ENCODE results near the gene STRA6. TPM values are rescaled to one million over a fixed set of nuclear protein-coding genes. Genes with fewer than 3 reads are reported as not detected.

Gene STRA6
- polyA plus RNA-seq, 1 experiment = 10.9 TPM

DNA sequence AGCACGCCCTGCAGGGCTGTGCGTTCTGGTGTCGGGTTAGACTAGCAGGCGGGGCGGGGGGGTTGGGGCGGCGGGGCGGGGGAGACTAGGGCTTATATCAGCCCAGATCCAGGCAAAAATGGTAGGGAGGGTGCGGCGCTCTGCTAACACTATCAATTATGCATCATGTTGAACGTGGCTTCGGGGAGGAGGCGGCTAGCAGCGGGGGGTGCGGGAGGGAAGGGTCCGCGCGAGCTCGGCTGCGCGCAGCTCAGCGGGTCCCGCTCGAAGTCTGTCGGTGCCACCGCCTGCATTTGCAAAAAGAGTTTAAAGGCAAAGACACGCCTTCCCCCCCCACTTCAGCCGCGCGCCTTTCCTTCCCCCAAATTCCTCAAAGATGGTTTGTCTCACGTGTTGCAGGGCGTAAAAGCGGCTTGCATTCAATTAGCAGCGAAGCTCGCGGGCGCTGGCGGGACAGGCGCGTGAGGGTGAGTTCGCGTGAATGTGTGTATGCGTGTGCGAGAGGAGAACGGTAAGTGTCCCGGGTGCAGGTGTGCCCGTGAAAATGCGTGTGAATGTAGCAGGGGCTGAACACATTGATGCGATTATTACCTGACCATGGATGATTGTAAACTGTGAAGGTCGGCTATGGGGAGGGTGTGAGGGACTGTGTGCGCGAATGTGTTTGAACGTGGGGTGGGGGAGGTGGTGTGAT lies 72.3 kb downstream of the STRA6 start, which contains the start of gene ISLR2:
Gene ISLR2, plus strand, starts transcription at position 432 of the 694 bp plus-strand sequence. CDS start 2,169 bp downstream, outside the sequence.
- Histone ChIP-seq H3K27me3 (ENCODE audit: control insufficient read depth, insufficient read depth, low read length) (peaks cover 61% of the 10 kb centered on the region), H3K4me3 (ENCODE audit: low read depth, low read length) (no peak within 1 kb of the TSS), H3K36me3 (ENCODE audit: control insufficient read depth, insufficient read depth, low read length) (no peaks in the 10 kb centered on the region)
- TF ChIP-seq, protein P1, sequence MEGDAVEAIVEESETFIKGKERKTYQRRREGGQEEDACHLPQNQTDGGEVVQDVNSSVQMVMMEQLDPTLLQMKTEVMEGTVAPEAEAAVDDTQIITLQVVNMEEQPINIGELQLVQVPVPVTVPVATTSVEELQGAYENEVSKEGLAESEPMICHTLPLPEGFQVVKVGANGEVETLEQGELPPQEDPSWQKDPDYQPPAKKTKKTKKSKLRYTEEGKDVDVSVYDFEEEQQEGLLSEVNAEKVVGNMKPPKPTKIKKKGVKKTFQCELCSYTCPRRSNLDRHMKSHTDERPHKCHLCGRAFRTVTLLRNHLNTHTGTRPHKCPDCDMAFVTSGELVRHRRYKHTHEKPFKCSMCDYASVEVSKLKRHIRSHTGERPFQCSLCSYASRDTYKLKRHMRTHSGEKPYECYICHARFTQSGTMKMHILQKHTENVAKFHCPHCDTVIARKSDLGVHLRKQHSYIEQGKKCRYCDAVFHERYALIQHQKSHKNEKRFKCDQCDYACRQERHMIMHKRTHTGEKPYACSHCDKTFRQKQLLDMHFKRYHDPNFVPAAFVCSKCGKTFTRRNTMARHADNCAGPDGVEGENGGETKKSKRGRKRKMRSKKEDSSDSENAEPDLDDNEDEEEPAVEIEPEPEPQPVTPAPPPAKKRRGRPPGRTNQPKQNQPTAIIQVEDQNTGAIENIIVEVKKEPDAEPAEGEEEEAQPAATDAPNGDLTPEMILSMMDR (IDR thresholded peaks at IDR 0.05; ENCODE audit: insufficient read depth, low read depth, low read length) = no peak
- ChIA-PET CTCF (interaction anchor here (0.7 to 6.5 kb wide), 7 partner anchors 135 to 191 kb away, joined by 3 to 86 read pairs (median 4); no protein-coding TSS in a partner anchor), POLR2A (no interaction called here)
- DNase-seq (ENCODE audit: low read depth) = no peak

DNA sequence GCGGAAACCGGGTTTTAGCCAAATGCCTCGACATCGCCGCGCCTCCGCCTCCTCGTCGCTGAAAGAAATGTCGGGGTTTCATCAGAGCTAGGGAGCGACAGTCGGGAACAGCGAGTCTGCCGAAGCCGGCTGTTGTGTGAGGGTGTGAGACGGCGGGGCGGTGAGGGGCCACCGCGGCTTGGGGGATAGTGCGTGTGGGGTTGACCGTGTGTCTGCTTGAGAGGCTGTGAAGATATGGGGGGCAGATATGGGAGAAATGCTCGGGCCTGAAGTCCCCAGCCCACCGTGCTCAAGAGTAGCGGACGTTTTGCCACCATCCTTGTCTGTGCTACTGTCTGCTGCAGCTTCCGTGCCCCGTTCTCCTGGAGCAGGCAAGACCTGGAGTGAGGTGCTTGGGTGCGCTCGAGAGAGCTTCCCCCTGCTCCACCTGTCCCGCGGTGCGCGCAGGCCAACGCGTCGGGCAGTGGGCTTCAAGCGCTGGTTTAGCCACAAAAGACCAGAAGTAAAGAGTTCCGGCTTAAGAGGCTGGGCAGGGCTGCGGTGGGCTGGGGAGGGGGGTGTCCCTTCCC lies 72.9 kb downstream of the STRA6 start:
- no peak for DNase-seq (ENCODE audit: low read depth)

More for the DNA sequence above, 72.9 kb downstream of the STRA6 start:
- H3K36me3 ChIP-seq (ENCODE audit: control insufficient read depth, insufficient read depth, low read length) = no peaks in the 10 kb centered on the region
- no peak overlapping the region for H3K4me3 ChIP-seq (ENCODE audit: low read depth, low read length)
- ChIA-PET CTCF (interaction anchor here (0.6 to 6.5 kb wide), 11 partner anchors 32 to 192 kb away, joined by 3 to 86 read pairs (median 3); no protein-coding TSS in a partner anchor), POLR2A (no interaction called here)
- peaks cover 64% of the 10 kb centered on the region for H3K27me3 ChIP-seq (ENCODE audit: control insufficient read depth, insufficient read depth, low read length)
- TF ChIP-seq, protein P1 (IDR thresholded peaks at IDR 0.05; ENCODE audit: insufficient read depth, low read depth, low read length) = no peak

Small RNAs within 50 kb of the gene (small RNA-seq; reads per million reads assigned to genes)
- gene RF00017 (ENCODE audit: insufficient read length, low read depth, low replicate concordance) = not detected

Other genes with a start within 250 kb of the STRA6 start
- 13.2 and 18.3 TPM in 2 replicates for gene STOML1, start 210.5 kb downstream of the STRA6 start, polyA plus RNA-seq (2011; rRNA removed)
- gene PML, start 208.1 kb downstream of the STRA6 start, polyA plus RNA-seq (2011; rRNA removed) = 10.7 and 14.3 TPM in 2 replicates
- gene GOLGA6A, start 120.2 kb downstream of the STRA6 start, polyA plus RNA-seq (2011; rRNA removed) = not detected in 2 replicates
- 0.02 TPM in 2 replicates for gene ISLR2, start 72.2 kb downstream of the STRA6 start, polyA plus RNA-seq (2011; rRNA removed)
- gene ISLR, start 29.1 kb downstream of the STRA6 start, polyA plus RNA-seq (2011; rRNA removed) = 33.7 and 64.0 TPM in 2 replicates
- gene CCDC33, start 33.5 kb upstream of the STRA6 start, polyA plus RNA-seq (2011; rRNA removed) = 0.18 and 0.26 TPM in 2 replicates
- gene CYP11A1, start 164.9 kb upstream of the STRA6 start, polyA plus RNA-seq (2011; rRNA removed) = 0.63 and 0.70 TPM in 2 replicates
- 14.1 and 22.7 TPM in 2 replicates for gene SEMA7A, start 231.2 kb upstream of the STRA6 start, polyA plus RNA-seq (2011; rRNA removed)

All from BJ (cell line).